Activated B cell treated with CpG ODN at 0.5 μM for 24 hours (primary cell): ENCODE data around the gene ZBTB32. TPM values are rescaled to one million over a fixed set of nuclear protein-coding genes. Genes with fewer than 3 reads are reported as not detected.
"Not testable (repeated sequence)": the region's sequence is repeated elsewhere in the genome, so short reads cannot be mapped to it uniquely, and the experiment has no call there.

Experiments used
- ATAC-seq: fragments of 200-7000 bp; cut with Tn5 transposase; one replicate; pipeline ENCODE4 v1.10.0; 2021; ENCODE audit warnings: low read depth, mild to moderate bottlenecking, moderate library complexity
- CTCF ChIA-PET: fragments of 350-600 bp; sonication (Branson Sonifier 250); formaldehyde crosslinking; loops from one replicate; lab custom pipeline; 2021; ENCODE audit warnings: antibody characterized with exemption; lab: Charles Lee
- POLR2A ChIA-PET: fragments of 350-600 bp; sonication (Branson Sonifier 250); formaldehyde crosslinking; loops from one replicate; lab custom pipeline; 2021; ENCODE audit warnings: antibody characterized with exemption; lab: Charles Lee
- DNase-seq: peaks from one replicate; pipeline ENCODE4 v3.0.0; 2022
- H3K27ac Mint-ChIP-seq: one replicate; pipeline ENCODE4 v1.8.0; 2020; ENCODE audit warnings: mixed read lengths
- H3K27me3 Mint-ChIP-seq: one replicate; pipeline ENCODE4 v1.8.0; 2021; ENCODE audit warnings: mixed read lengths
- H3K36me3 Mint-ChIP-seq: one replicate; pipeline ENCODE4 v1.8.0; 2021; ENCODE audit warnings: low read depth, mixed read lengths
- H3K4me1 Mint-ChIP-seq: one replicate; pipeline ENCODE4 v1.8.0; 2021; ENCODE audit warnings: mixed read lengths
- H3K4me3 Mint-ChIP-seq: one replicate; pipeline ENCODE4 v1.8.0; 2020; ENCODE audit warnings: mild to moderate bottlenecking, mixed read lengths
- H3K9me3 Mint-ChIP-seq: one replicate; pipeline ENCODE4 v1.8.0; 2020; ENCODE audit warnings: mixed read lengths
- intact Hi-C: fragments of 100-400 bp; cut with micrococcal nuclease; formaldehyde crosslinking; loops from one replicate; pipeline ENCODE4 v1.15.1; 2024
- total RNA-seq: library from RNA; stranded (reverse); gene quantifications from 2 replicates; pipeline ENCODE4 v1.2.3, GENCODE V29; 2022
- TF ChIP-seq, protein P1 (sequence below): fragments of 200-600 bp; IDR thresholded peaks from one replicate; pipeline ENCODE4 v1.8.0; 2022; ENCODE audit warnings: antibody characterized with exemption, mild to moderate bottlenecking

The ZBTB32 gene
- total RNA-seq = 16.4 and 21.4 TPM in 2 replicates

GRCh38 chr19:35704218-35704617 is at the start of gene ZBTB32:
TSS of gene ZBTB32 (plus strand) at chr19:35704558. CDS start at chr19:35714627, 10,069 bp downstream.
- Mint-ChIP-seq H3K27me3 (no peaks in the 10 kb centered on the region), H3K4me1 (peaks cover 7% of the 10 kb centered on the region), H3K27ac (no peak within 1 kb of the TSS), H3K4me3 (no peak within 1 kb of the TSS), H3K9me3 (no peaks in the 10 kb centered on the region), H3K36me3 (peaks cover 2% of the 10 kb centered on the region)
- ChIA-PET POLR2A (interaction anchor here (0.7 to 10.7 kb wide), 2 partner anchors 9 kb away, joined by 15 to 238 read pairs; no protein-coding TSS in a partner anchor), CTCF (no interaction called here)
- ATAC-seq (no peak), DNase-seq (no peak)
- TF ChIP-seq, protein P1, sequence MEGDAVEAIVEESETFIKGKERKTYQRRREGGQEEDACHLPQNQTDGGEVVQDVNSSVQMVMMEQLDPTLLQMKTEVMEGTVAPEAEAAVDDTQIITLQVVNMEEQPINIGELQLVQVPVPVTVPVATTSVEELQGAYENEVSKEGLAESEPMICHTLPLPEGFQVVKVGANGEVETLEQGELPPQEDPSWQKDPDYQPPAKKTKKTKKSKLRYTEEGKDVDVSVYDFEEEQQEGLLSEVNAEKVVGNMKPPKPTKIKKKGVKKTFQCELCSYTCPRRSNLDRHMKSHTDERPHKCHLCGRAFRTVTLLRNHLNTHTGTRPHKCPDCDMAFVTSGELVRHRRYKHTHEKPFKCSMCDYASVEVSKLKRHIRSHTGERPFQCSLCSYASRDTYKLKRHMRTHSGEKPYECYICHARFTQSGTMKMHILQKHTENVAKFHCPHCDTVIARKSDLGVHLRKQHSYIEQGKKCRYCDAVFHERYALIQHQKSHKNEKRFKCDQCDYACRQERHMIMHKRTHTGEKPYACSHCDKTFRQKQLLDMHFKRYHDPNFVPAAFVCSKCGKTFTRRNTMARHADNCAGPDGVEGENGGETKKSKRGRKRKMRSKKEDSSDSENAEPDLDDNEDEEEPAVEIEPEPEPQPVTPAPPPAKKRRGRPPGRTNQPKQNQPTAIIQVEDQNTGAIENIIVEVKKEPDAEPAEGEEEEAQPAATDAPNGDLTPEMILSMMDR = no peak
- intact Hi-C loops = no loop called here

DNA sequence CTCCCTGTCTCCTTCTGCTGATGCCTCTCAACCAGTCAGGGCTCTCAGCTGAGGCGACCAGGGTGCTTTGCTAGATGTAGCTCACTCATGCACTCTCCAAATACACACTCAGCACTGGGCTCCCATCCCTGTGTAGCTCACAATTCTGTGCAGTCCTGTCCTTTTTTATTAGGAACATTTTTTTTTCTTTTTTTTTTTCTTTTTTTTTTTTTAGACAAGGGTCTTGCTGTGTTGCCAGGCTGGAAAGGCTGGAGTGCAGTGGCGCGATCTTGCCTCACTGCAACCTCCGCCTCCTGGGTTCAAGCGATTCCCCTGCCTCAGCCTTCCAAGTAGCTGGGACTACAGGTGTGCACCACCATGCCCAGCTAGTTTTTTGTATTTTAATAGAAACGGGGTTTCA is 49.5 kb upstream of the ZBTB32 start:
- DNase-seq, H3K27ac Mint-ChIP-seq, H3K9me3 Mint-ChIP-seq, H3K27me3 Mint-ChIP-seq, intact Hi-C loops, H3K4me1 Mint-ChIP-seq, CTCF ChIA-PET, POLR2A ChIA-PET, ATAC-seq, H3K4me3 Mint-ChIP-seq: not testable (repeated sequence)
- peaks cover 70% of the 10 kb centered on the region for H3K36me3 Mint-ChIP-seq

GRCh38 chr19:35655600-35655999 is 48.8 kb upstream of the ZBTB32 start:
- Mint-ChIP-seq H3K36me3 (peaks cover 68% of the 10 kb centered on the region), H3K27ac (no peak overlapping the region), H3K9me3 (no peaks in the 10 kb centered on the region), H3K4me1 (peaks cover 8% of the 10 kb centered on the region), H3K4me3 (no peak overlapping the region), H3K27me3 (no peaks in the 10 kb centered on the region)
- intact Hi-C loops = no loop called here
- ChIA-PET POLR2A (interaction anchor here (0.6 to 1.1 kb wide), 3 partner anchors 58 to 429 kb away, joined by 3 to 4 read pairs (median 3); no protein-coding TSS in a partner anchor), CTCF (no interaction called here)
- no peak for DNase-seq
- TF ChIP-seq, protein P1 = no peak
- ATAC-seq = no peak

- Mint-ChIP-seq H3K9me3 (no peaks in the 10 kb centered on the region), H3K4me3 (no peak overlapping the region), H3K27me3 (no peaks in the 10 kb centered on the region), H3K4me1 (peaks cover under 1% of the 10 kb centered on the region), H3K27ac (no peak overlapping the region), H3K36me3 (peaks cover 58% of the 10 kb centered on the region)
- no peak for DNase-seq
- TF ChIP-seq, protein P1 = no peak
- ATAC-seq = no peak
- ChIA-PET CTCF (no interaction called here), POLR2A (interaction anchor here (1.1 to 1.2 kb wide), 2 partner anchors 8 to 59 kb away, joined by 3 read pairs; partner anchors contain the start of gene COX6B1)
- intact Hi-C loops = no loop called here
These were observed 47.7 kb upstream of the ZBTB32 start for GRCh38 chr19:35656700-35657099.

- intact Hi-C loops = no loop called here
- Mint-ChIP-seq H3K27ac (no peak overlapping the region), H3K4me3 (no peak overlapping the region), H3K36me3 (peaks cover 53% of the 10 kb centered on the region), H3K27me3 (no peaks in the 10 kb centered on the region), H3K4me1 (no peaks in the 10 kb centered on the region), H3K9me3 (no peaks in the 10 kb centered on the region)
- ChIA-PET POLR2A (interaction anchor here (0.5 to 0.7 kb wide), 2 partner anchors 34 to 187 kb away, joined by 3 to 5 read pairs; no protein-coding TSS in a partner anchor), CTCF (no interaction called here)
- TF ChIP-seq, protein P1 = no peak
- ATAC-seq = no peak
- DNase-seq = no peak
These were observed 46.3 kb upstream of the ZBTB32 start for GRCh38 chr19:35657904-35658700.
